ENCODE results near the gene HECW1. TPM values are rescaled to one million over a fixed set of nuclear protein-coding genes. Genes with fewer than 3 reads are reported as not detected.

The HECW1 gene
- total and polyA plus RNA-seq, 2 of the 13 experiments (the other 11 are each of a cell fraction or from before 2014, with no cell fraction given): not detected

GRCh38 chr7:43439631-43440401 is 327.4 kb downstream of the HECW1 start:
- 34% methylated on average over 11 of the region's 15 CpGs for WGBS (ENCODE audit: low lambda C conversion rate)
- Histone ChIP-seq H4K20me1 (ENCODE audit: insufficient read depth, low read length) (no peaks in the 10 kb centered on the region), H3K79me2 (ENCODE audit: insufficient read depth, low read length) (no peaks in the 10 kb centered on the region), H3K9me3 (ENCODE audit: low read length) (no peaks in the 10 kb centered on the region), H3K36me3 (replicated peaks in 1 of 2; ENCODE audit: control insufficient read depth in 1 of 2, insufficient read depth in 2 of 2, low read length in 2 of 2) (no peaks in the 10 kb centered on the region), H3K4me1 (ENCODE audit: insufficient read depth, low read length) (peaks cover 31% of the 10 kb centered on the region), H3K4me3 (replicated peaks in 1 of 3; ENCODE audit: insufficient read depth in 1 of 3, low read depth in 2 of 3, low read length in 3 of 3) (peak overlapping the region in 1 of 3 experiments; percentile 51; a peak in 2 of 6 replicates), H2AFZ (ENCODE audit: low read length) (no peak overlapping the region), H3K4me2 (ENCODE audit: low read depth, low read length) (peak overlapping the region; percentile 79), H3K27me3 (ENCODE audit: control insufficient read depth in 1 of 2, insufficient read depth in 2 of 2, low read length in 2 of 2) (no peaks in the 10 kb centered on the region), H3K9ac (ENCODE audit: insufficient read depth, low read depth, low read length) (no peak overlapping the region), H3K27ac (ENCODE audit: extremely low read length, insufficient read depth, low read length) (no peak overlapping the region)
- ATAC-seq (peak; percentile 95), FAIRE-seq (no peak), DNase-seq (ENCODE audit: low spot score) (peak; percentile 51)
- BruUV-seq (replicated peaks): no TSS peak
- ChIA-PET CTCF (ENCODE audit: low intra/inter-chr PET ratio, low total read pairs) (interaction anchor here (1.9 kb wide), 1 partner anchor 499 kb away, joined by 10 read pairs; no protein-coding TSS in a partner anchor), POLR2A (interaction anchor here (1.0 kb wide), 1 partner anchor 143 kb away, joined by 3 read pairs; the partner anchor contains the start of gene STK17A)
- intact Hi-C loops (cut with micrococcal nuclease; ENCODE audit: unreplicated experiment): no loop called here
- in situ Hi-C loops (cut with HindIII; ENCODE audit: extremely low pct_ligation_motif_present, low pct_unique_long_range_greater_than_20kb): loop anchor here (10.0 kb wide), 1 partner anchor 495 kb away; no protein-coding TSS in a partner anchor
- TF ChIP-seq ARID5B (CRISPR knock-in tag; IDR thresholded peaks at IDR 0.05): 0 out of 2 replicates have a peak, but pooled peaks have one; percentile 9
- 0 out of 2 replicates have a peak, but pooled peaks have one; percentile 0 for TF ChIP-seq NFAT5 (CRISPR knock-in tag; IDR thresholded peaks at IDR 0.05)
- no peak for TF ChIP-seq THAP9 (CRISPR knock-in tag; IDR thresholded peaks at IDR 0.05; ENCODE audit: borderline replicate concordance)
- TF ChIP-seq ZNF644 (CRISPR knock-in tag; IDR thresholded peaks at IDR 0.05; ENCODE audit: low read depth): peak; percentile 64; the same call in 1 of the 2 replicates
- peak; percentile 56 for TF ChIP-seq RAD21 (CRISPR knock-in tag; IDR thresholded peaks at IDR 0.05)
- TF ChIP-seq IKZF5 (CRISPR knock-in tag; IDR thresholded peaks at IDR 0.05): 0 out of 2 replicates have a peak, but pooled peaks have one; percentile 6
- peak; percentile 28; the same call in 1 of the 2 replicates for TF ChIP-seq ZNF768 (CRISPR knock-in tag; IDR thresholded peaks at IDR 0.05)

Data from HepG2 (cell line).